ENCODE results near the gene STPG1. TPM values are rescaled to one million over a fixed set of nuclear protein-coding genes. Genes with fewer than 3 reads are reported as not detected.

The STPG1 gene
- total and polyA plus RNA-seq, 2 of the 13 experiments (the other 11 are each of a cell fraction or from before 2014, with no cell fraction given), result 3.4 to 4.3 TPM

DNA sequence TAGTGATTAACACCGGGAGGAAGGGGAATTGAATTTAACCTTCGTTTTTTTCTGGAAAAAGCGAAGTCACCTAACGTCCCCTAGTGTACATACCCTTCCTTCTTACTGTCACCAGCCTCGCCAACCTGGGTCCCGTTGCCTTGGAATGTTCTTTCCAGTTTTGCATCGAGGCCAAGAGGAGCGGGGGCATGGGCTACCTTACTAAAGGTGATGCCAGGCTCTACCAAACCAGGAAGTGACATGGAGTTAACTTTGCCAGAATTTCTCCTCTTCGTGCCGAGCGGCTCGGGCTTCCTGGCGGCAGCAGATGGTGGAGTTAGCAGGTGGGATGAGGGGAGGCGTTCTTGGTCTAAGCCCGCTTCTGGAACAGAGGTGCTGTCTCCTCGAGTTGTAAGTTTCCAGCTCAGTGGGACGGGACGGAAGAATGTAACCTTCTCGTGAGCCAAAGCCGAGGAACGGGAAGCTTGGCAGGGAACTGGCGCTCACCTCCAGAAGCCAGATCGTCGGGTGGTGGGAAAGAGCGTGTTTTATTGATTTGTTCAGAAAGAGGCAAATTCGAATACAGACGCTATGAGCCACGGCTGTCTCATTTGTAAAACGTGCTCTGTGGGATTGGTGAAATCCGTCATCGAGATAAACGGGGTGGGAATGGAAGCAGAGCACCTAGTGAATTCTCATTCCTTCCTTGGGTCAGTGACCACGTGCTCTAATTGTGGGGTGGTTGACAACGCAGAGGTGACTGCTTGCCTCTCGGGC is 2.5 kb upstream of the STPG1 start (continued):
- TF ChIP-seq ZBTB26 (CRISPR knock-in tag; IDR thresholded peaks at IDR 0.05; ENCODE audit: borderline replicate concordance), result no peak
- TF ChIP-seq SYNCRIP (IDR thresholded peaks at IDR 0.05; ENCODE audit: insufficient read depth, low read depth, low read length), result no peak
- TF ChIP-seq ATRX (CRISPR knock-in tag; IDR thresholded peaks at IDR 0.05; ENCODE audit: borderline replicate concordance), result no peak
- TF ChIP-seq ZFY (CRISPR knock-in tag; IDR thresholded peaks at IDR 0.05), result no peak
- no peak for TF ChIP-seq SIX1 (CRISPR knock-in tag; IDR thresholded peaks at IDR 0.05; ENCODE audit: borderline replicate concordance)
- no peak for TF ChIP-seq RXRA (CRISPR knock-in tag; IDR thresholded peaks at IDR 0.05)
- no peak for TF ChIP-seq MIER3 (CRISPR knock-in tag; IDR thresholded peaks at IDR 0.05; ENCODE audit: borderline replicate concordance)
- no peak for TF ChIP-seq ARNTL (CRISPR knock-in tag; IDR thresholded peaks at IDR 0.05)
- TF ChIP-seq NONO (IDR thresholded peaks at IDR 0.05), result no peak
- TF ChIP-seq NONO (CRISPR knock-in tag; conservative IDR thresholded peaks at IDR 0.05), result no peak
- TF ChIP-seq TEAD2 (CRISPR knock-in tag; IDR thresholded peaks at IDR 0.05), result no peak
- TF ChIP-seq HDAC6 (IDR thresholded peaks at IDR 0.05; ENCODE audit: low read depth, low read length), result no peak
- no peak for TF ChIP-seq ZNF629 (CRISPR knock-in tag; conservative IDR thresholded peaks at IDR 0.05)
- no peak for TF ChIP-seq ZNF564 (CRISPR knock-in tag; IDR thresholded peaks at IDR 0.05)
- peak; percentile 48; the same call in 1 of the 2 replicates for TF ChIP-seq EED (CRISPR knock-in tag; IDR thresholded peaks at IDR 0.05)
- TF ChIP-seq, protein P1, sequence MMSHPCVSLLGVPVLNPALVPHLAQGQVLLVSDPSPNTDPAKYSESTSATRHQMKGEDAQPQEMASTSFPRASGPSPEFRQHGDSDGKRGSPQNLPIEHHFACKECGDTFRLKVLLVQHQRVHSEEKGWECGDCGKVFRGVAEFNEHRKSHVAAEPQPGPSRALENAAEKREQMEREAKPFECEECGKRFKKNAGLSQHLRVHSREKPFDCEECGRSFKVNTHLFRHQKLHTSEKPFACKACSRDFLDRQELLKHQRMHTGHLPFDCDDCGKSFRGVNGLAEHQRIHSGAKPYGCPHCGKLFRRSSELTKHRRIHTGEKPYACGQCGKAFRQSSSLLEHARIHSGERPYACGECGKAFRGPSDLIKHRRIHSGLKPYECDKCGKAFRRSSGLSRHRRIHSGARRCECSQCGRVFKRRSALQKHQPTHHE (CRISPR knock-in tag; IDR thresholded peaks at IDR 0.05; ENCODE audit: borderline replicate concordance), result no peak
- TF ChIP-seq ZKSCAN5 (CRISPR knock-in tag; IDR thresholded peaks at IDR 0.05), result no peak
- no peak for TF ChIP-seq CBX1 (IDR thresholded peaks at IDR 0.05; ENCODE audit: low read depth)
- no peak for TF ChIP-seq ZNF615 (CRISPR knock-in tag; IDR thresholded peaks at IDR 0.05; ENCODE audit: borderline replicate concordance)
- TF ChIP-seq HIC2 (CRISPR knock-in tag; IDR thresholded peaks at IDR 0.05; ENCODE audit: low read depth), result 0 out of 2 replicates have a peak, but pooled peaks have one; percentile 2
- TF ChIP-seq MAX (IDR thresholded peaks at IDR 0.05), result peak; percentile 59
- peak; percentile 38; the same call in 1 of the 2 replicates for TF ChIP-seq ZSCAN29 (CRISPR knock-in tag; conservative IDR thresholded peaks at IDR 0.05)
- TF ChIP-seq U2AF2 (IDR thresholded peaks at IDR 0.05; ENCODE audit: low read depth, low read length), result no peak
- TF ChIP-seq, protein P2, sequence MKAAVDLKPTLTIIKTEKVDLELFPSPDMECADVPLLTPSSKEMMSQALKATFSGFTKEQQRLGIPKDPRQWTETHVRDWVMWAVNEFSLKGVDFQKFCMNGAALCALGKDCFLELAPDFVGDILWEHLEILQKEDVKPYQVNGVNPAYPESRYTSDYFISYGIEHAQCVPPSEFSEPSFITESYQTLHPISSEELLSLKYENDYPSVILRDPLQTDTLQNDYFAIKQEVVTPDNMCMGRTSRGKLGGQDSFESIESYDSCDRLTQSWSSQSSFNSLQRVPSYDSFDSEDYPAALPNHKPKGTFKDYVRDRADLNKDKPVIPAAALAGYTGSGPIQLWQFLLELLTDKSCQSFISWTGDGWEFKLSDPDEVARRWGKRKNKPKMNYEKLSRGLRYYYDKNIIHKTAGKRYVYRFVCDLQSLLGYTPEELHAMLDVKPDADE (CRISPR knock-in tag; IDR thresholded peaks at IDR 0.05), result no peak
- no peak for TF ChIP-seq ZNF205 (CRISPR knock-in tag; IDR thresholded peaks at IDR 0.05)
- TF ChIP-seq MEF2D (CRISPR knock-in tag; IDR thresholded peaks at IDR 0.05), result no peak
- TF ChIP-seq STAT5B (CRISPR knock-in tag; IDR thresholded peaks at IDR 0.05), result no peak

Measured in HepG2 (cell line).